ENCODE data around the gene IGIP. TPM values are rescaled to one million over a fixed set of nuclear protein-coding genes. Genes with fewer than 3 reads are reported as not detected.

The IGIP gene
- total RNA-seq, 1 donor from 2014 or later = 2.0 TPM

- Mint-ChIP-seq H3K27me3 (peaks cover 46% of the 10 kb centered on the region), H3K9me3 (ENCODE audit: low read depth) (no peaks in the 10 kb centered on the region), H3K27ac (no peak overlapping the region), H3K36me3 (ENCODE audit: insufficient read depth) (no peaks in the 10 kb centered on the region), H3K4me1 (ENCODE audit: low read depth) (peaks cover 6% of the 10 kb centered on the region), H3K4me3 (ENCODE audit: low read depth) (peak overlapping the region; percentile 70)
- peak; percentile 94 for TF ChIP-seq CTCF (IDR thresholded peaks at IDR 0.05; ENCODE audit: unreplicated experiment)
- DNase-seq (ENCODE audit: low spot score, unreplicated experiment) = peak; percentile 72
These were observed 20.2 kb downstream of the IGIP start for GRCh38 chr5:140145818-140146522.

- no peak for DNase-seq (ENCODE audit: low spot score, unreplicated experiment)
- no peak for TF ChIP-seq CTCF (IDR thresholded peaks at IDR 0.05; ENCODE audit: unreplicated experiment)
- no peak overlapping the region for H3K27ac Mint-ChIP-seq
These were observed 20.7 kb downstream of the IGIP start for GRCh38 chr5:140146523-140146842.

GRCh38 chr5:140147460-140147859 is 21.7 kb downstream of the IGIP start:
- H3K27me3 Mint-ChIP-seq = peaks cover 51% of the 10 kb centered on the region
- H3K4me1 Mint-ChIP-seq (ENCODE audit: low read depth) = peaks cover 6% of the 10 kb centered on the region
- no peaks in the 10 kb centered on the region for H3K36me3 Mint-ChIP-seq (ENCODE audit: insufficient read depth)
- no peaks in the 10 kb centered on the region for H3K9me3 Mint-ChIP-seq (ENCODE audit: low read depth)
- H3K4me3 Mint-ChIP-seq (ENCODE audit: low read depth) = no peak overlapping the region
- no peak for TF ChIP-seq CTCF (IDR thresholded peaks at IDR 0.05; ENCODE audit: unreplicated experiment)
- DNase-seq (ENCODE audit: low spot score, unreplicated experiment) = no peak
- no peak overlapping the region for H3K27ac Mint-ChIP-seq

More at GRCh38 chr5:140146523-140146842, 20.7 kb downstream of the IGIP start:
- Mint-ChIP-seq H3K36me3 (ENCODE audit: insufficient read depth) (no peaks in the 10 kb centered on the region), H3K9me3 (ENCODE audit: low read depth) (no peaks in the 10 kb centered on the region), H3K4me1 (ENCODE audit: low read depth) (peaks cover 6% of the 10 kb centered on the region), H3K4me3 (ENCODE audit: low read depth) (peak overlapping the region; percentile 70), H3K27me3 (peaks cover 46% of the 10 kb centered on the region)

- no peak for DNase-seq (ENCODE audit: low spot score, unreplicated experiment)
- Mint-ChIP-seq H3K4me1 (ENCODE audit: low read depth) (peaks cover 6% of the 10 kb centered on the region), H3K27me3 (peaks cover 53% of the 10 kb centered on the region), H3K9me3 (ENCODE audit: low read depth) (no peaks in the 10 kb centered on the region), H3K36me3 (ENCODE audit: insufficient read depth) (no peaks in the 10 kb centered on the region), H3K27ac (no peak overlapping the region), H3K4me3 (ENCODE audit: low read depth) (no peak overlapping the region)
- TF ChIP-seq CTCF (IDR thresholded peaks at IDR 0.05; ENCODE audit: unreplicated experiment) = peak; percentile 21
These were observed 22.8 kb downstream of the IGIP start for GRCh38 chr5:140148508-140148907.

GRCh38 chr5:140150201-140150600 is 24.5 kb downstream of the IGIP start:
- no peak for TF ChIP-seq CTCF (IDR thresholded peaks at IDR 0.05; ENCODE audit: unreplicated experiment)
- Mint-ChIP-seq H3K9me3 (ENCODE audit: low read depth) (no peaks in the 10 kb centered on the region), H3K27me3 (peaks cover 54% of the 10 kb centered on the region), H3K27ac (no peak overlapping the region), H3K36me3 (ENCODE audit: insufficient read depth) (no peaks in the 10 kb centered on the region), H3K4me1 (ENCODE audit: low read depth) (peaks cover 5% of the 10 kb centered on the region), H3K4me3 (ENCODE audit: low read depth) (no peak overlapping the region)
- DNase-seq (ENCODE audit: low spot score, unreplicated experiment) = no peak

All from progenitor cell of endocrine pancreas (in vitro differentiated cells).